Glutamatergic neuron (in vitro differentiated cells): ENCODE measurements around the gene DDX54. TPM values are rescaled to one million over a fixed set of nuclear protein-coding genes. Genes with fewer than 3 reads are reported as not detected.
"Not testable (repeated sequence)": the region's sequence is repeated elsewhere in the genome, so short reads cannot be mapped to it uniquely, and the experiment has no call there.

Experiments
- DNase-seq: peaks from one replicate; pipeline ENCODE4 v3.0.0; 2022
- H3K27ac Mint-ChIP-seq: one replicate; pipeline ENCODE4 v1.8.0; 2020; ENCODE audit warnings: mild to moderate bottlenecking, mixed read lengths, inconsistent platforms; ENCODE audit not compliant: unreplicated experiment
- H3K27me3 Mint-ChIP-seq: one replicate; pipeline ENCODE4 v1.8.0; 2020; ENCODE audit warnings: mild to moderate bottlenecking, moderate library complexity, mixed read lengths, inconsistent platforms; ENCODE audit not compliant: unreplicated experiment
- H3K36me3 Mint-ChIP-seq: one replicate; pipeline ENCODE4 v1.8.0; 2020; ENCODE audit warnings: mild to moderate bottlenecking, mixed read lengths, inconsistent platforms; ENCODE audit not compliant: unreplicated experiment
- H3K4me1 Mint-ChIP-seq: one replicate; pipeline ENCODE4 v1.8.0; 2020; ENCODE audit warnings: mild to moderate bottlenecking, low read depth, mixed read lengths, inconsistent platforms; ENCODE audit not compliant: unreplicated experiment
- H3K4me3 Mint-ChIP-seq: one replicate; pipeline ENCODE4 v1.8.0; 2020; ENCODE audit warnings: mild to moderate bottlenecking, mixed read lengths, inconsistent platforms; ENCODE audit not compliant: unreplicated experiment
- H3K9me3 Mint-ChIP-seq: one replicate; pipeline ENCODE4 v1.8.0; 2020; ENCODE audit warnings: mild to moderate bottlenecking, moderate library complexity, mixed read lengths, inconsistent platforms; ENCODE audit not compliant: unreplicated experiment
- CTCF ChIP-seq: fragments of 200-600 bp; sonication (generic); IDR thresholded peaks from one replicate; pipeline ENCODE4 v1.5.0; 2021; ENCODE audit not compliant: partially characterized antibody, unreplicated experiment
- total RNA-seq: library from RNA; stranded (reverse); fragmentation: NEBNext Ultra II Directional; extraction: Animal tissue kit (Norgen Biotek cat#: 25700); gene quantifications from one replicate; pipeline ENCODE4 v1.2.1, GENCODE V29; 2021; ENCODE audit not compliant: unreplicated experiment

The DDX54 gene
- total RNA-seq, 1 donor from 2014 or later: 16.9 TPM

GRCh38 chr12:113142173-113142885, 42.9 kb downstream of the DDX54 start:
- no peak for DNase-seq

DNA sequence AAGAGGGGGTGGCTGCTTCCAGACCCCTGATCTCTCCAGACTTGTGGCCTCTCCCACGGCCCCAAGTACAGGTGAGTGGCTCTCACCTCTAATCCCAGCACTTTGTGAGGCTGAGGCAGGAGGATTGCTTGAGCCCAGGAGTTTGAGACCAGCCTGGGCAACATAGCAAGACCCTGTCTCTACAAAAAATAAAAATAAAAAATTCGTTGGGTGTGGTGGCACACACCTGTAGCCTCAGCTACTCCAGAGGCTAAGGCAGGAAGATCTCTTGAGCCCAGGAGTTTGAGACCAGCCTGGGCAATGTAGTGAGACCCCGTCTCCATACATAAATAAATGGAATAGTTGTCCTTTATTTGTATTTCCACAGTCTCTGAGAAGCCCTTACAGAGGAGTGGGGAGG, 43.6 kb downstream of the DDX54 start:
- DNase-seq, H3K4me1 Mint-ChIP-seq, H3K27ac Mint-ChIP-seq, H3K9me3 Mint-ChIP-seq, H3K4me3 Mint-ChIP-seq, H3K36me3 Mint-ChIP-seq, H3K27me3 Mint-ChIP-seq: not testable (repeated sequence)

More at GRCh38 chr12:113142173-113142885, 42.9 kb downstream of the DDX54 start:
- no peak for TF ChIP-seq CTCF
- H3K4me3 Mint-ChIP-seq: no peak overlapping the region
- no peaks in the 10 kb centered on the region for H3K9me3 Mint-ChIP-seq
- H3K36me3 Mint-ChIP-seq: no peaks in the 10 kb centered on the region
- H3K4me1 Mint-ChIP-seq: no peaks in the 10 kb centered on the region
- no peak overlapping the region for H3K27ac Mint-ChIP-seq
- peaks cover 2% of the 10 kb centered on the region for H3K27me3 Mint-ChIP-seq

GRCh38 chr12:113140706-113141105, 44.6 kb downstream of the DDX54 start:
- Mint-ChIP-seq H3K4me3 (no peak overlapping the region), H3K27ac (no peak overlapping the region), H3K4me1 (no peaks in the 10 kb centered on the region), H3K27me3 (peaks cover 6% of the 10 kb centered on the region), H3K9me3 (no peaks in the 10 kb centered on the region), H3K36me3 (no peaks in the 10 kb centered on the region)
- TF ChIP-seq CTCF: no peak
- DNase-seq: no peak

DNA sequence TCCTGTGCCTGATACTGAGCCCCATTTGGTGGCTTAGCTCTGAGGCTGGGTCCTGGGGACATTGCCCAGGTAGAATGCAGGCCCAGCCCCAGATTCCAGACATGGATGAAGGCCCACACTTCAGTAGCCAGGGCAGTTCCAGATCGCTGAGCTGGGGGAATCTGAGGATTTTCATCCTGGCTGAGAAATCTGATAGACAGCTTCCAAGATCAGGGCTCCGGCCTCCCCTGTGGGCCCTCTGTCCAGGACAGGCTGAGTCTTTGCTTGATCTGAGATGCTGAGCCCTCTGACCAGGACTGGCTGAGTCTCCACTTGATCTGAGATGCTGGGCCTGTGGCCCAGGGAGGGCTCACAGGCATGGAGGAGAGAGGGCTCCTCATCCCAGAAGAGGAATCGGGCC, 46.5 kb downstream of the DDX54 start:
- DNase-seq: no peak
- Mint-ChIP-seq H3K27ac (no peak overlapping the region), H3K36me3 (no peaks in the 10 kb centered on the region), H3K27me3 (peaks cover 6% of the 10 kb centered on the region), H3K4me3 (no peak overlapping the region), H3K4me1 (no peaks in the 10 kb centered on the region), H3K9me3 (no peaks in the 10 kb centered on the region)
- no peak for TF ChIP-seq CTCF

DNA sequence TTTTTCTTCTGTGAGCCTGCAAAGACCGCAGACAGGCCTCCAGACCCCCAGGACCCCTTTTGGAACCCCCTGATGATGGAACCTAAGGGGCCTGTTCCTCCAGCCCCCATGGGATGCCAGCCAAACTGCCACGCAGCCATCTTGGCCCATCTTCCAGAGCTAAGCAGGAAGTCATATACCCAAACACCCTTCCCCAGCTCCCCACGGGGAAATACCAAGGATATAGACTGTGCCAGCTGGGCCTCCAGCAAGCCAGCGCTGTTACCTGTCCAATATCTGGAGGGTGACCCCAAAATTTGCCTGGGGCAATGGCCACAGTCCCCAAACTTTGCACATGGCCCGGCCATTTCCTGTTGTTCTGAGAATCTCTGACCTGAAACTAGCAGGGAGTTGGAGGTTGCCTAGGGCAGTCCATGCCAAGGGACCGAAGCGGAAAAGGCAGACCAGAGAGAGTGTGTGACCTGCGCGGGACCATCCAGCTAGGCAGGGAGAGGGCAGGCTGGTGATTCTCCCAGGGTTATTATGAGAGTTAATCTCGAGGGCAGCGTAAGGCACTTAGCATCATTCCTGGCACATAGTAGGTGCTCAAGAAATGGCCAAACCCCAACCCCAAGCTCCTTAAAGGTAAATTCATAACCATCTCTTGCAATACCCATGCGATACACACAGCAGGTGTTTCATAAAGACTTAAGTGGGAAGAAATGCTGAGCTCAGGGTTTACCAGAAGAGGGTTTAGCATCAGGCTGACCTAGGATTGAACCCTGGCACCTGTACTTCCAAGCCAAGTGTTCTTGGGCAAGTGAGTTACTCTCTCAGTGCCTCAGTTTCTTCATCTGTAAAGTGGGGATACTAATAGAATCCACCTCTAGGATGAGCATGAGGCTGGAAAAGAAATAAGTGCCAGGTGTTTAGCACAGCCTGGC, 47.2 kb downstream of the DDX54 start:
- Mint-ChIP-seq H3K36me3 (no peaks in the 10 kb centered on the region), H3K9me3 (no peaks in the 10 kb centered on the region), H3K4me1 (no peaks in the 10 kb centered on the region), H3K27me3 (peaks cover 6% of the 10 kb centered on the region), H3K4me3 (no peak overlapping the region), H3K27ac (no peak overlapping the region)
- TF ChIP-seq CTCF: no peak
- DNase-seq: no peak
